Osteocyte (in vitro differentiated cells): ENCODE data around the gene TDRD3. TPM values are rescaled to one million over a fixed set of nuclear protein-coding genes. Genes with fewer than 3 reads are reported as not detected.

Source experiments
- DNase-seq: peaks from one replicate; pipeline ENCODE4 v3.0.0; 2021; ENCODE audit warnings: mixed read lengths; ENCODE audit not compliant: unreplicated experiment; ENCODE audit errors: extremely low spot score
- H3K27ac Mint-ChIP-seq: one replicate; pipeline ENCODE4 v1.8.0; 2021; ENCODE audit warnings: mild to moderate bottlenecking, mixed read lengths; ENCODE audit not compliant: unreplicated experiment
- H3K27me3 Mint-ChIP-seq: one replicate; pipeline ENCODE4 v1.8.0; 2021; ENCODE audit warnings: mixed read lengths; ENCODE audit not compliant: unreplicated experiment
- H3K36me3 Mint-ChIP-seq: one replicate; pipeline ENCODE4 v1.8.0; 2021; ENCODE audit warnings: mixed read lengths; ENCODE audit not compliant: unreplicated experiment
- H3K4me1 Mint-ChIP-seq: one replicate; pipeline ENCODE4 v1.8.0; 2021; ENCODE audit warnings: mixed read lengths; ENCODE audit not compliant: unreplicated experiment
- H3K4me3 Mint-ChIP-seq: one replicate; pipeline ENCODE4 v1.8.0; 2021; ENCODE audit warnings: mild to moderate bottlenecking, moderate library complexity, mixed read lengths; ENCODE audit not compliant: unreplicated experiment
- H3K9me3 Mint-ChIP-seq: one replicate; pipeline ENCODE4 v1.8.0; 2021; ENCODE audit warnings: mixed read lengths; ENCODE audit not compliant: unreplicated experiment
- CTCF ChIP-seq: fragments of 200-600 bp; sonication (generic); IDR thresholded peaks from 2 replicates; pipeline ENCODE4 v1.5.0; 2021; ENCODE audit warnings: antibody characterized with exemption, mild to moderate bottlenecking, moderate library complexity
- total RNA-seq: library from RNA; stranded (reverse); gene quantifications from 2 replicates; pipeline ENCODE4 v1.2.1, GENCODE V29; 2021

Gene TDRD3
- total RNA-seq, 1 donor from 2014 or later, result 27.6 TPM

DNA sequence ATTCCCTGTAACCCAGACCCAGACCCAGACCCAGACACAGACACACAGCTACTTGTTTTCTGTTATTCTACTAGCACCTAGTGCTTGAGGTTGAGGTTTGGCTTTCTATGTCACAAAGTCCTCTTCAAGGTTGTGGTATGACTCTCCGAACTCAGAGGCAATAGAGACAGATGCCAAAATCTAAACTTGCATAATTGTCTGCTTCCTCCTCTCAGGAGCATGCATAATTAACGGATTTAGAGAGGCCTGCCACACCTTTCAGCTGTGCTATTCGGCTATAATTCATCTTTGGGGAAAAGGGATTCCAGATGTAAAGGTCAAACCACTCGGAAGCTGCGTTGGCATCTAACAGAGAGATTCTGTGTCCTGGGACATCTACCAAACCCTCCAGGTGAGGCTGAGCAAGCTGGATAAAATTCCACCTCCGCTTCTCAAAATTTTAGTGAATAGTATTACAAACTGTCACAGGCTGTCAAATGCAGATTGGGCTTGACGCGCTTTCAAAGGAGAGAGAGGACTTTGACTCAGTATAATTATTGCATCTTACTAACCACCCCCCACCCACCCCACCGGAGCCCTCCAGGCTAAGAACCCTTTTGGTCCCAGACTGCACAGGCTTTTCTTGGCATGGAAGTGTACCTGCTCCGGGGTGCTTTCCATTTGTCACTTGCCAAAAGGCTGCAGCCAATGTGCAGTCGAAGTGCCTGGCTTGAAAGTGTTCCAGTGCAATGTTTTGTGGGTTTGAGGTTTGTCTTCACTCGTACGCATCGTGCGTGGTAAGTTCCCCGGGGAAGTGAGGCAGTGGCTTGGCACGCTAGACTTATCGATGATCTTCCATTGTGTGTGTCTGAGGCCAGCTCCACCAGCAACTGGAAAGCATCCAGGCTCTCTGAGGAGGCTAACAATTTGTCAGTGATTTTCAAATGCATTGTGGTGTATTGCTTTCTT lies 194.1 kb downstream of the TDRD3 start:
- Mint-ChIP-seq H3K9me3 (no peaks in the 10 kb centered on the region), H3K27me3 (peaks cover 5% of the 10 kb centered on the region), H3K4me1 (peaks cover 2% of the 10 kb centered on the region), H3K36me3 (no peaks in the 10 kb centered on the region), H3K27ac (no peak overlapping the region), H3K4me3 (no peak overlapping the region)
- DNase-seq, result no peak
- no peak for TF ChIP-seq CTCF

DNA sequence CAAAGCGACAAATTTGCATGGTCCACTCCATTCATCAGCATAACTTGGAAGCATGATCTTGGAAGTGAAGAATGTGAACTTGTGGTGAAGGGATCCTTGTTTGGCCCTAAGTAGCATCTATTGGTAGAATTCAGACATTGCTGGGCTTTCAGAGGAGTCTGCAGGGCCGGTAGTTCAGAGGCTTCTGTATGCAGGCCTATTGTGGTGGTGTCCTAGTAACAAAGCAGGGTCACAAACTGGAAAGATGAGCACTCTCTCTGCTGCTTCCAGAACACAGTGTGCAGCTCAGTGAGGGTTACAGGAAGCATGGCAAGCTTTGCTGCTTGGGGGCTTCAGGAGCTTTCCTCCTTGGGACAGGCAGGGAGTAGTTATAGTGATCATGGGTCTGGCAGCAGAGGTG lies 206.0 kb downstream of the TDRD3 start:
- Mint-ChIP-seq H3K9me3 (no peaks in the 10 kb centered on the region), H3K27ac (no peak overlapping the region), H3K4me1 (no peaks in the 10 kb centered on the region), H3K4me3 (no peak overlapping the region), H3K27me3 (peaks cover 21% of the 10 kb centered on the region), H3K36me3 (no peaks in the 10 kb centered on the region)
- no peak for TF ChIP-seq CTCF
- DNase-seq, result no peak

GRCh38 chr13:60604058-60604457 lies 207.0 kb downstream of the TDRD3 start:
- Mint-ChIP-seq H3K4me3 (no peak overlapping the region), H3K4me1 (no peaks in the 10 kb centered on the region), H3K27me3 (peaks cover 22% of the 10 kb centered on the region), H3K36me3 (no peaks in the 10 kb centered on the region), H3K27ac (no peak overlapping the region), H3K9me3 (no peaks in the 10 kb centered on the region)
- TF ChIP-seq CTCF, result no peak
- no peak for DNase-seq

DNA sequence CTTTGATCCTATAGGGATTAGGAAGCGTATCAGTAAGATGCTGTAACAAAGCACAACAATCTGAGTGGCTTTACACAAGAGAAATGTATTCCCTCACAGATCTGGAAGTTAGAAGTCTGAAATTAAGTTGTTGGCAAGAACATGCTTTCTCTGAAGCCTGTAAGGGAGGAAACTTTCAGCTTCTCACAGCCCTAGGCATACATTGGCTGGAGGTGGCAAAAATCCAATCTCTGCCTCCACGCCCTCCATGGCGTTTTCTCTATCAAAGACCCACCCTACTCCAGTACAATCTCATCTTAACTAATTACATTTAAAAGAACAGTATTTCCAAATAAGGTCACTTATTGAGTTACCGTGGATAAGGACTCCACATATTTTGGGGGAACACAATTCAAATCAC lies 211.9 kb downstream of the TDRD3 start:
- Mint-ChIP-seq H3K27ac (no peak overlapping the region), H3K9me3 (no peaks in the 10 kb centered on the region)
- DNase-seq, result no peak

More for the DNA sequence above, 211.9 kb downstream of the TDRD3 start:
- H3K4me1 Mint-ChIP-seq, result no peaks in the 10 kb centered on the region
- TF ChIP-seq CTCF, result no peak
- H3K36me3 Mint-ChIP-seq, result no peaks in the 10 kb centered on the region
- no peak overlapping the region for H3K4me3 Mint-ChIP-seq
- H3K27me3 Mint-ChIP-seq, result peaks cover 41% of the 10 kb centered on the region
